Body of pancreas (tissue), 4 donors: ENCODE results near the gene PDK2.

Source experiments
- POLR2A ChIP-seq, 3 donors: fragments of 450-650 bp; IDR thresholded peaks; one replicate each; pipeline ENCODE4 v1.6.1; 2016; ENCODE audit warnings: antibody characterized with exemption in 3 of 3, mild to moderate bottlenecking in 2 of 3
- TF ChIP-seq, protein P1 (sequence below), 7 experiments: fragments of 450-650 bp in 4 of 7; fragments of 200-600 bp in 3 of 7; sonication (generic) in 3 of 7; IDR thresholded peaks; one replicate each; pipeline ENCODE4 v1.5.1; 2016 to 2019; ENCODE audit warnings: antibody characterized with exemption in 7 of 7

GRCh38 chr17:50103252-50103651 is 8.1 kb downstream of the PDK2 start:
- TF ChIP-seq, protein P1, sequence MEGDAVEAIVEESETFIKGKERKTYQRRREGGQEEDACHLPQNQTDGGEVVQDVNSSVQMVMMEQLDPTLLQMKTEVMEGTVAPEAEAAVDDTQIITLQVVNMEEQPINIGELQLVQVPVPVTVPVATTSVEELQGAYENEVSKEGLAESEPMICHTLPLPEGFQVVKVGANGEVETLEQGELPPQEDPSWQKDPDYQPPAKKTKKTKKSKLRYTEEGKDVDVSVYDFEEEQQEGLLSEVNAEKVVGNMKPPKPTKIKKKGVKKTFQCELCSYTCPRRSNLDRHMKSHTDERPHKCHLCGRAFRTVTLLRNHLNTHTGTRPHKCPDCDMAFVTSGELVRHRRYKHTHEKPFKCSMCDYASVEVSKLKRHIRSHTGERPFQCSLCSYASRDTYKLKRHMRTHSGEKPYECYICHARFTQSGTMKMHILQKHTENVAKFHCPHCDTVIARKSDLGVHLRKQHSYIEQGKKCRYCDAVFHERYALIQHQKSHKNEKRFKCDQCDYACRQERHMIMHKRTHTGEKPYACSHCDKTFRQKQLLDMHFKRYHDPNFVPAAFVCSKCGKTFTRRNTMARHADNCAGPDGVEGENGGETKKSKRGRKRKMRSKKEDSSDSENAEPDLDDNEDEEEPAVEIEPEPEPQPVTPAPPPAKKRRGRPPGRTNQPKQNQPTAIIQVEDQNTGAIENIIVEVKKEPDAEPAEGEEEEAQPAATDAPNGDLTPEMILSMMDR (IDR thresholded peaks at IDR 0.05) = no peak
- TF ChIP-seq POLR2A (IDR thresholded peaks at IDR 0.05) = no peak
